NCI-H1694 (cell line): ENCODE data around the gene DUSP2.
"Not testable (repeated sequence)": the region's sequence is repeated elsewhere in the genome, so short reads cannot be mapped to it uniquely, and the experiment has no call there.

Experiments
- DNase-seq: peaks from one replicate; lab custom pipeline; 2025; lab: John Stamatoyannopoulos, UW

DUSP2 gene

GRCh38 chr2:96161898-96162297, 16.7 kb upstream of the DUSP2 start:
- DNase-seq = no peak

GRCh38 chr2:96160366-96160765, 15.1 kb upstream of the DUSP2 start:
- not testable (repeated sequence) for DNase-seq

GRCh38 chr2:96159084-96159830, 14.0 kb upstream of the DUSP2 start:
- no peak for DNase-seq

- no peak for DNase-seq
These were observed 13.3 kb upstream of the DUSP2 start for GRCh38 chr2:96158554-96158940.

- DNase-seq = no peak
These were observed 12.7 kb upstream of the DUSP2 start for GRCh38 chr2:96157649-96158553.

- no peak for DNase-seq
These were observed 11.8 kb upstream of the DUSP2 start for GRCh38 chr2:96156926-96157648.

- no peak for DNase-seq
These were observed 11.0 kb upstream of the DUSP2 start for GRCh38 chr2:96156011-96156820.

- DNase-seq = no peak
These were observed 9.5 kb upstream of the DUSP2 start for GRCh38 chr2:96154506-96155380.

GRCh38 chr2:96153991-96154431, 8.8 kb upstream of the DUSP2 start:
- no peak for DNase-seq

- no peak for DNase-seq
These were observed 8.1 kb upstream of the DUSP2 start for GRCh38 chr2:96153291-96153713.

GRCh38 chr2:96152304-96153161, 7.3 kb upstream of the DUSP2 start:
- peak; percentile 39 for DNase-seq

GRCh38 chr2:96151595-96152303, 6.5 kb upstream of the DUSP2 start:
- DNase-seq = no peak

- no peak for DNase-seq
These were observed 5.8 kb upstream of the DUSP2 start for GRCh38 chr2:96150791-96151594.

- no peak for DNase-seq
These were observed 4.9 kb upstream of the DUSP2 start for GRCh38 chr2:96150007-96150640.

- peak; percentile 52 for DNase-seq
These were observed 3.4 kb upstream of the DUSP2 start for GRCh38 chr2:96148410-96149217.

- no peak for DNase-seq
These were observed 2.5 kb upstream of the DUSP2 start for GRCh38 chr2:96147593-96148201.
